Stimulated activated CD8-positive, alpha-beta memory T cell treated with anti-CD3 and anti-CD28 coated beads, Interleukin-7, amount 100 ng/mL, for 4 hours (primary cell): Measurements from ENCODE around the gene CYTH4.

Experiments used
- DNase-seq, 2 donors: peaks; one replicate each; pipeline ENCODE4 v3.0.0-alpha.2; 2020; ENCODE audit warnings: low read depth in 2 of 2

The CYTH4 gene

DNA sequence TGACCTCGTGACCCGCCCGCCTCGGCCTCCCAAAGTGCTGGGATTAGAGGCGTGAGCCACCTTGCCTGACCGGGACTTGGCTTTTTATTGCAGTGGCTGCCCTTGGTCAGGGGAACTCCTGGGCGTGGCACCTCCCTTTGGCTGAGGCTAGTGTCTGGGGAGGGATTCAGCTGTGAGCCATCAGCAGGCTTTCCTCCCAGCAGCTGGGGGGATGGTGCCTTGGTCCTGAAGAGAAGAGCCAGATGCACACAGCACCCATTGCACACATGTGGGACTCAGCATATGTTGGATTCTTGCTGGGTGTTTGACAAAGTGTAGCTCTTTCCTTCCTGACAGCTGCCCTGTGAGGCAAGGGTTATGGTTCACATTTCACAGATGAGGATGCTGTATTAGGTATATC is 8.4 kb downstream of the CYTH4 start:
- DNase-seq, result no peak

GRCh38 chr22:37291559-37292298 is 9.4 kb downstream of the CYTH4 start:
- DNase-seq, result no peak

DNA sequence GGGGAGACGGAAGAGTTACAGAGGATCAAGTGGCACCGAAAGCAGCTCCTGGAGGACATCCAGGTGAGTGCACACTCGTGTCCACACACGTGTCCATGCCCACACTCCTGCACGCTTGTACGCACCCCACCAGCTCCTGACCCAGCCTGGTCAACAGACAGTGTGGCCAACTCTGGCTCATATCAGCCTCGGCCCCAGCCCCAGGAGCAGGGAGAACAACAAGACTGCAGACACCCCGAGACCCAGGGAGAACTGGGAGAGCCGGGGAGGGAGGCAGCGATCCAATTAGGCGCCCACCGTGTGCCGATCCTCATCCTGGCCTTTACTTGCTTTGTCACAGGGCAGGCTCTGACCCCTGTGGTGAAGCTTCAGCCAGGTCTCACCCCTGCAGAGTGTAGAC is 10.3 kb downstream of the CYTH4 start:
- no peak for DNase-seq

- DNase-seq, result no peak
These were observed 10.9 kb downstream of the CYTH4 start for GRCh38 chr22:37293172-37293571.

- DNase-seq, result no peak
These were observed 12.4 kb downstream of the CYTH4 start for GRCh38 chr22:37294747-37295146.

DNA sequence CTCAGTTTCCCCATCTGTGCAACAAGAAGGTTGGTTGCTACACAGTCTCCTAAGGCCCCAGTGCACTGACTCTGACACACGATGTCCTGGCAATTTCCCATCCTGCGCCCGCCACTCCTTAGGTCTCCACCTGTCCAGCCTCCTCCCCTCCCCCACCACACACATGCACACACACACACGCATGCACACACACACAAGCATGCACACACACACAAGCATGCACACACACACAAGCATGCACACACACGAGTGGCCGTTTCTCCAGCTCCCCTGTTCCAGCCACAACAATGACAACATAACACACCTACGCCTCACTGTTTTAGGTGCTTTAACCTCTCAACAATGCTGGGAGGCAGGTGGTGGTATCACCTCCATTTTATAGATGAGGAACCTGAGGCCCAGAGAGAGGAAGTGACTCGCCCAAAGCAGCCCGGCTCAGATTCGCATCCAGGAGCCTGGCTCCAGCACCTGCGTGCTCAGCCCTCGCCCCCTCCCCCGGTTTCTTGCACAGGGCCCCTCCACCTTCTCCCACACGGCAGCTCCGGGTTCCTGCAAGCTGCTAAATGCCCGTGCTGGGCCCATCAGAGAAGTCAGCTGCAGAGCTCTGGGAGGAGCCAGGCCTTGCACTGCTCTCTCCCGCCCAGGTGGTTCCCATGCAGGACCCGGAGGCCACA is 13.0 kb downstream of the CYTH4 start:
- DNase-seq, result no peak

GRCh38 chr22:37295946-37296345 is 13.6 kb downstream of the CYTH4 start:
- DNase-seq, result no peak

- no peak for DNase-seq
These were observed 16.6 kb downstream of the CYTH4 start for GRCh38 chr22:37298748-37299495.

- DNase-seq, result no peak
These were observed 17.7 kb downstream of the CYTH4 start for GRCh38 chr22:37299969-37300509.

DNA sequence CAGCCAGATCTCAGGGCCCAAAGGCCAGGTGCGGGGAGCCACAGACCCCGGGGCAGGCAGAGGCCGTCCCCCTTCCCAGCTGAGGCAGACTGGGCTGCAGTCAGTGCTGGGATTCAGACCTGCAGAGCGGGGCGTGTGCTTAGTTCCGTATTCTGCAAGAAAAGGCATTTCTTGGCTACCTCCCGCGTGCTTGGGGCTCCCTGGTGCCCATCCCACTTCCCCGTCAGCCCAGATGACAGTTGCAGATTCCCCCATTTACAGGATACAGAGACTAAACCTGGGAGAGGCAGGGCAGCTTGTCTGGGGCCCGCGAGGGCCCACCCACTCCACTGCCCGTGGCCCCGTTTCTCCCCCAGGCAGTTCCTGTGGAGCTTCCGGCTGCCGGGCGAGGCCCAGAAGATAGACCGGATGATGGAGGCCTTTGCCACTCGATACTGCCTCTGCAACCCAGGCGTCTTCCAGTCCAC is 18.3 kb downstream of the CYTH4 start:
- DNase-seq, result no peak

DNA sequence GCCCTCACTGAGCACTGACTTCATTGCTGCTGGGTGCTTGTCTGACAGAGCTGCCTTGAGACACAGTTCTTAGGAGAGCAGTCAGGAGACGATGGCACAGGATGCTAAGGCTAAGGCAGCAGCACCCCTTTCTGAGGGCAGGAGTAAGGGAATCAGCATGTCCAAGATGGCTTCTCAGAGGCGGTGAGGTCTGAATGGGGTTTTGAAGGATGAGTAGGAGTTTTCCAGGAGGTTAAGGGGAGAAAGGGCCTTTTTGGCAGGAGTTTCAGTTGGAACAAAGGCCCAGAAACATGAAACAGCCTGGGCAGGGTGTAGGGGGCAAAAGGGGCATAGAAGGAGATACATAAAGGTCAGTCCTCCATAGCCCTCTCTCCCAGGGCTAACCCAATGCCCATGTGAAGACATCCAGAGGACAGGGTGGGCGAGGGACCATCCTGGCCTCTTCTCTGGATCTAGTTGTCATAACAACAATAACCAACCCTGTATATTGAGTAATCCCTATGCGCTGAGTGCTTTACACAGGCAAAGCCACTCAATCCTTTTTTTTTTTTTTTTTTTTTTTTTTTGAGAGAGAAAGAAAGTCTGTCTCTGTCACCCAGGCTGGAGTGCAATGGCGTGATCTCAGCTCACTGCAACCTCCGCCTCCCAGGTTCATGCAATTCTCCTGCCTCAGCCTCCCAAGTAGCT is 19.0 kb downstream of the CYTH4 start:
- no peak for DNase-seq

DNA sequence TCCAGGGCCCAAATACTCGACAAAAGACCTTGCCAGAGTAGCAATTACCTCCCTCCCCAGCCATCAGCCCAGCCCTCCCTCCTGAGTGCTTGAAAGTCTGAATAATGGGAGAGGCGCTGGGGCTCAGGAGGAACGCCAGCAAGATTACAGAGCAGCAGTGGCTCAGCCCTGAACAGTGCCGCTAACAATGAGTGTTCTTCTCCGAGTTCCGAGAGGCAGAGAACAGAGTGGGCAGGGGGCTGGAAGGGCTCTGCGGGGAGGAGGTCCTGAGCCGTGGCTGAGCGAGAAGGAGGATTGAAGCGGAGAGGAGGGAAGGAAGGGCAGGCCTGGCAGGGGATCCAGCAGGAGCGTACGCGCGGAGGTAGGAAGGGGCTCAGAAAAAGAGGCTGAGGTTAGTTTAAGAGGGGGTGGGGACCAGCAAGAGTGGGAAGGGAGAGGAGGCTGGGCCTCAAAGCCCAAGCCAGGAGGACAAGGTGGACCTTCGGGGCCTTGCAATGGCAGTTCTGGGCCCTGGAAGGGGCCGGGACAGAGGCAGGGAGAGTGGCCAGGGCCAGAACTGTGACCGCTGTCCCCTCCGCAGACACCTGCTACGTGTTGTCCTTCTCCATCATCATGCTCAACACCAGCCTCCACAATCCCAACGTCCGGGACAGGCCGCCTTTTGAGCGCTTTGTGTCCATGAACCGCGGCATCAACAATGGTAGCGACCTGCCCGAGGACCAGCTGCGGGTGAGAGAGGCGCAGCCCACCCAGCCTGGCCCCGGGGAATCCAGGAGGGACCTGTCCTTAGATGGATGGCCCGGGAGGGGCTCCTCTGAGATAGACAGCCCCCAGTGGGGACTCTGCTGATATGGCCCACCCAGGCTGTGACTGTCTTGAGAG is 20.6 kb downstream of the CYTH4 start:
- DNase-seq, result no peak

DNA sequence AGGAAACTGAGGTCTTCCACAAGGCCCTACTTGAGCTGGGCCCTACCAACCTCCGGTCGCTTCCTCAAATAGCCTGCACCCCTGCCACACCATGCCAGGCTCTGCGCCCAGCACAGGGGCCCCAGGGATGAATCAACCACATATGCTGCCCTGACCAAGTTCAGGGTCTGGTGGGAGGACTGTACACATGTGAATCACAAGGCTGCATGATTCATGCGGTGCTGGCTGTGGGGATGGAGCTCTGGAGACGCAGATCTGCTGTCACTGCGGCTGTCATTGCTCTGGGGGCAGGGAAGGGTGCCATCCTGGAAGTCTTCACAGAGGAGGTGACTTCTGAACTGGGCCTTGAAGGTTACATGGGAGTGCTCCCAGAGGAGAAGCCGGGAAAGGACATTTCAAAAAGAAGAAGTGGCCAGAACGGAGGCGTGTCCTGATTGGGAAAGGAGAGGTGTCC is 21.5 kb downstream of the CYTH4 start:
- peak; percentile 53 to 59 for DNase-seq

DNA sequence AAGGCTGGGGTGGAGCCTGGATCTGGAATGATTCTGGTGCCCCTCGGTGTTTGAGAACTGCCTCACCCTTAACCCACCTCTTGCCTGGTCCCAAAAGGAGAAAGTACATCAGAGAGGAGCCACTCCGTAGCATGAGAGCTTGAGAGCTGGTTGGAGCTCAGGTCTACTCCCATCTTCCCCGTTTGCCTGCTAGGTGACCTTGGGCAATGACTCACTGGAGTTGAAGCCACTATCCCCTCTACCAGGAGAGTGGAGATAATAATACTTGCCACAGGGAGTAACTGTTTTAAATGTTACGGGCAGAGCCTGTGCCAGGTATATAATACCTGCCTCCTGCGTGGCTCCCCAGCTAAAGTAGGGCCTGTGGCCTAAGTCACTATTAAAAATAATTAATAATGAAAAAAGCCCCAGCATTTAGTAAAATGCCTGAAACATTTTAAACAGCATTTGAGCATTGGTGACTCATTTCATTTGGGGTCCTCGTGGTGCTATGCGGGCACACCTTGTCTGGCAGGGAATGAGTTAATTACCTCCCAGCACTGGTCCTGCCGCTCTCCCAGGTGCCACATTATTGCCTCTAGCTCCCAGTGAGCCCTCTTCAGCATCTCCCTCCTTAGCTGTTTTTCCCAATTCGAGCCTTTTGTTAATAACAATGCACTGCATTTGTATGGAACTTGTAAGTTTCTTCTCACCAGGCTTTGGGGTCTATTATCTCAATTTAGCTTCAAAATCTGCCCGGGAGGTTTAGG is 22.5 kb downstream of the CYTH4 start:
- no peak for DNase-seq

DNA sequence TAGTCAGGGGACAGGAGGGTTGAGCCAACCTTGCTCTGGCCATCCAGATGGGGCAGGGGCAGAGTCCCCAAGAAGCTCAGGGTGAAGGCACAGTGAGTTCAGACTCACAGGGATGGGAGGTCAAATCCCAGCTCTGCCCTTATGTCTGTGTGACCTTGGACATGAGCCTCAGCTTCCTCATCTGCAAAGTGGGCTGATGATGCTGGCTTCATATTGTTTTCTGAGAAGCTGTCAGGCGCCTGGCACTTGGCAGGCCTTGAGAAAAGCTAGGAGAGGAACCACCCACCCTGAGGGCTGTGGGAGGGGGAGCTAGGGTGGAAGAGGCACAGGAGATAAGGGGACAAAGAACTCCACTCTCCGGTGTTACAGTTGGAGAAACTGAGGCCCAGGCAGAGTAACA is 23.6 kb downstream of the CYTH4 start:
- no peak for DNase-seq

DNA sequence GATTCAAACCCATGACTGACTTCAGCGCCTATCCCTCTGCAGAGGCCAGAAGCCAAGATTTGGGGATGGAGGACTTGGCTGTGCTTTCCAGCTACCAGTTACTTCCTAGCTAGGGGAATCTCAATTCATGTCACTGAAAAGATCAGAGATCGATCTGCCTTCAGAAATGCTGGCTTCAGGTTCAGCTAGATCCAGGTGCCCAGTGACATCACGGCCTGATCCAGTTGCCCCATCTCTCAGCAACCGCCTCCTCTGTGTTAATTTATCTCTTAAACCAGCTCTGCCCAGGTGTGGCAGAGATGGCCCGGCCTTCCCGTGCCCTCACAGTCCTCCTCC is 24.2 kb downstream of the CYTH4 start:
- DNase-seq, result no peak

DNA sequence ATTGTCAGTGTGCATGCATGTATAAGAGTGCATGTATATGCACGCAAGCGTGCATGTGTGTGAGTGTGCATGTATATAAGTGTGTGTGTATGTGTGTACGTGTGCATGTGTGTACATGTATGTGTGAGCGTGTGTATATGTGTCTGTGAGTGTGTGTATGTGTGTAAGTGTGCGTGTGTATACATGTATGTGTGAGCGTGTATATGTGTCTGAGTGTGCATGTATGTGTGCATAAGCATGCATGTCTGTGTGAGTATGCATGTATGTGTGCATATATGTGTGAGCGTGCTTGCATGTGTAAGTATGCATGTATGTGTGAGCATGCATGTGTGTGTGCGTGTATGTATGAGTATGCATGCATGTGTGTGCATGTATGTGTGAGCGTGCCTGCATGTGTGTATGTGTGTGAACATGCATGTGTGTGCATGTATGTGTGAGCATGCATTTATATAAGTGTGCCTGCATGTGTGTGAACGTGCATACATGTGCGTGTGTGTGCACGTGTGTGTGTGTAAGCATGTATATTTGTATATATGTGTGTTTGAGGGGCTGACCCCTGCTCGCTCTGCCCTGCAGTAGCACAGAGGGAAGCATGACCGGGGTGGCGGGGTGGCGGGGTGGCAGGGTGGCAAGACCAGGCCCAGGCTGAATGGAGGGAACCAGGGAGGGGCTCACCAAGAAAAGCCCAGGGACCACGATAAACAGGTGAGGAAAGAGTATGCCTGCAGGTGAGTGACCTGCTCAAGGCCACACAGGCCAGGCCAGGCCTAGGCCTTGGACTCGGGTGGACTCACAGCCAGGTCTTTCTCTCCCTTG is 26.3 kb downstream of the CYTH4 start:
- no peak for DNase-seq

GRCh38 chr22:37309211-37310074 is 27.1 kb downstream of the CYTH4 start:
- no peak for DNase-seq
